22Rv1 (cell line): Measurements from ENCODE around the gene ERC1.

Experiments
- CTCF ChIP-seq: fragments of 450-650 bp; IDR thresholded peaks from 2 replicates; pipeline ENCODE4 v1.5.1; 2017; ENCODE audit warnings: mild to moderate bottlenecking
- ZFX ChIP-seq: fragments of 450-650 bp; IDR thresholded peaks from 2 replicates; pipeline ENCODE4 v1.6.1; 2017; ENCODE audit warnings: antibody characterized with exemption, borderline replicate concordance

- TF ChIP-seq CTCF, result no peak
- no peak for TF ChIP-seq ZFX
Observed at GRCh38 chr12:1102115-1102514, 111.1 kb downstream of the ERC1 start.
